ENCODE data around the gene FZR1.

Gene FZR1

DNA sequence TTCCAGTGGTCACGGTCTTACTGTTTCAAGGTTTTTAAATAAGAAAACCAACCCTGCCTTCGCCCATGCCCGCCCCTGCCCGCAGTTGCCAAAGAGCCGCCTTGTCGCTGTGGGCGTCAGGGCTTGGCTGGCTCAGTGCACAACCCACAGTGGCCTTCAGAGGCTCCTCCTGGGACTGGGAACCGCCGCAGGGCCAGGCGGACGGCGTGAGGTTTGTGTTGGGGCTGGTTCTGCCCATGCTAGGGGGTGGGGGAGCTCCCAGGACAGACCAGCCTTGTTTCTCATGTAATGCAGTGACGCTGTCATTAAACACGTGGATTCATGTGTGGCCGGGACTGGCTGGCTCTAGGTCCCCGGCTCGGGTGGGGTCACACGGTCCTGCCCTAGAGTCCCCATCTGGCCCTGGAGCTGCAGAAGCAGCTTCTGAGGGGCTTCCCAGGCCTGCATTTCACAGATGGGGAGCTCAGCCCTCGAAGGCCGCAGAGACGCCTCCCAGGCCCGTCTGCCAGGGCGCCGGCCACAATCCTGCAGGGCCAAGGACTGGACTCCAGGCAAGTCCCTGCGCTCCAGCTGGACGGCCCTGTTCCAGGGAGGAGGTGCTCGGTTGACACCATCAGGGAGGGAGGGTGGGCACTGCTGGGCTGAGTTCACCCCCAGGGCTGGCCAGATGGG, 30.5 kb downstream of the FZR1 start:
- CTCF ChIA-PET: interaction anchor here (0.9 kb wide), 1 partner anchor 19 kb away, joined by 3 read pairs; no protein-coding TSS in a partner anchor

DNA sequence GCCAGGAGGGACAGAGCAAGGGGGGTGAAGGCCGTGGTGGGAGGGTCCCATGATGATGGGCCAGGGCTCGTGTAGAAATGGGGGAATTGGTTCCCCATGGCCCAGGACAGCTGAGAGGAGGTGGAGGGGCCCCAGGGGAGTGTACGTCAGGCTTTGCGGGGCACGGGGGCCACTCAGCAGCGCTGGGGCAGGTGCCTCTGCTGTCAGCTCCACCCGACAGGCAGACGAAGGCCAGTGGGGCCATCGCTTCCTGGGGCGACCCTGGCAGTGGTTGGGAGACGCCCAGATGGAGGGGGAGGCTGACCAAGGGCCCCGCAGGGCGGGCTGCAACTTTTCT, 31.0 kb downstream of the FZR1 start:
- peaks cover 0 to 4% (median 0%) of the 10 kb centered on the region in 4 experiments for H3K4me1 ChIP-seq (ENCODE audit: control extremely low read depth in 1 of 4, control insufficient read depth in 4 of 4, insufficient read depth in 4 of 4, low read length in 3 of 4)
- ChIA-PET POLR2A (interaction anchor here (0.9 kb wide), 2 partner anchors 17 to 24 kb away, joined by 3 to 4 read pairs; no protein-coding TSS in a partner anchor), CTCF (interaction anchor here (0.9 kb wide), 1 partner anchor 20 kb away, joined by 3 read pairs; no protein-coding TSS in a partner anchor)
- H3K27ac ChIP-seq (ENCODE audit: insufficient read depth in 1 of 2, low read depth in 1 of 2, low read length in 2 of 2, poor library complexity in 1 of 2, severe bottlenecking in 2 of 2): no peak overlapping the region
- H3K27me3 ChIP-seq (replicated peaks in 2 of 5; ENCODE audit: control insufficient read depth in 4 of 5, insufficient read depth in 5 of 5, low read length in 4 of 5): no peaks in the 10 kb centered on the region
- no peak for DNase-seq
- H3K36me3 ChIP-seq (ENCODE audit: control insufficient read depth in 4 of 4, insufficient read depth in 4 of 4, low read length in 3 of 4): peaks cover 13 to 64% (median 40%) of the 10 kb centered on the region in 4 experiments
- no peaks in the 10 kb centered on the region for H3K9me3 ChIP-seq (ENCODE audit: control extremely low read depth in 1 of 5, control insufficient read depth in 4 of 5, insufficient read depth in 2 of 5, low read depth in 1 of 5, low read length in 4 of 5)
- H3K4me3 ChIP-seq (ENCODE audit: control insufficient read depth in 1 of 7, extremely low read depth in 1 of 7, insufficient read depth in 4 of 7, low read depth in 2 of 7, low read length in 6 of 7): no peak overlapping the region
- 96% methylated on average over 8 of the region's 13 CpGs for WGBS (ENCODE audit: insufficient coverage)

More for the DNA sequence above, 30.5 kb downstream of the FZR1 start:
- H3K27ac ChIP-seq (ENCODE audit: insufficient read depth in 1 of 2, low read depth in 1 of 2, low read length in 2 of 2, poor library complexity in 1 of 2, severe bottlenecking in 2 of 2): no peak overlapping the region
- peaks cover 13 to 69% (median 43%) of the 10 kb centered on the region in 4 experiments for H3K36me3 ChIP-seq (ENCODE audit: control insufficient read depth in 4 of 4, insufficient read depth in 4 of 4, low read length in 3 of 4)
- 96% methylated on average over 27 of the region's 27 CpGs for WGBS (ENCODE audit: insufficient coverage)
- H3K4me1 ChIP-seq (ENCODE audit: control extremely low read depth in 1 of 4, control insufficient read depth in 4 of 4, insufficient read depth in 4 of 4, low read length in 3 of 4): peaks cover 0 to 4% (median 0%) of the 10 kb centered on the region in 4 experiments
- H3K9me3 ChIP-seq (ENCODE audit: control extremely low read depth in 1 of 5, control insufficient read depth in 4 of 5, insufficient read depth in 2 of 5, low read depth in 1 of 5, low read length in 4 of 5): no peaks in the 10 kb centered on the region
- no peak for DNase-seq
- POLR2A ChIA-PET: interaction anchor here (0.9 kb wide), 1 partner anchor 24 kb away, joined by 3 read pairs; no protein-coding TSS in a partner anchor
- H3K4me3 ChIP-seq (ENCODE audit: control insufficient read depth in 1 of 7, extremely low read depth in 1 of 7, insufficient read depth in 4 of 7, low read depth in 2 of 7, low read length in 6 of 7): no peak overlapping the region
- H3K27me3 ChIP-seq (replicated peaks in 2 of 5; ENCODE audit: control insufficient read depth in 4 of 5, insufficient read depth in 5 of 5, low read length in 4 of 5): no peaks in the 10 kb centered on the region

DNA sequence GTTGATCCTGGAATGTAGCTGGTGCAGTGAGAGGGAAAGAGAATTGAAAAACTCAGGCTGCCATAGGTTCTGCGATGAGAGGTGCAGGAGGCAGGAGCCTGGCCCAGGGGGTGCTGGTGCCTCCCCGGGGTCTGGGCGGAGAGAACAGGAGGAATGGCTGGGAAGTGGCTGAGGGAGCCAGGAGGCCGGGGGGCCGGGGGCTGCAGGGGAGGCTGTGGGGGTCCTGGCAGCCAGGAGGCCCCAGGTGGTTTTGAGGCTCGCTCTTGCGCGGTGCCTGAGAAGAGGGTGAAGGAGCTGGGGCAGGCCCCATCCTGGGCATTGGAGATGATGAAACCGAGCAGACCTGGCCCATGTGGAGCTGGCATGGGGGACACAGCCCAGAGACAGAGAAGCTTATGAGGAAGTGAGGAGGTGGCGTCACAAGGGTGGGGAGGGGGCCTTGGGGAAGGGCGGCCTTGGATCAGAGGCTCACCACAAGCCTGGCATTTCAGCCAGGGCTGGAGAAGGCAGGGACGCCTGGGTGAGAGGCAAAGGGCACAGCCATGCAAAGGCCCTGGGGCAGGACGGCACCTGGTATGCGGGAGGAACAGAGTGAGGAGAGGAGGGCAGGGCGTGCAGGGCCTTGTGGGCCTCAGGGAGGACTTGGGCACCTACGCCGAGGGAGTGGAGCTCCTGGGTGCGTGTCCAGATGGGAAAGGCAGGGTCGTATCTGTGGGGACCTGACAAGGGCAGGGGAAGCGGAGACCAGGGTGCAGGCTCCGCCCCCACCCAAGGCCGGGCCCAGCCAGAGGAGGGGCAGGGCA, 31.5 kb downstream of the FZR1 start:
- Histone ChIP-seq H3K27ac (ENCODE audit: insufficient read depth in 1 of 2, low read depth in 1 of 2, low read length in 2 of 2, poor library complexity in 1 of 2, severe bottlenecking in 2 of 2) (no peak overlapping the region), H3K9me3 (ENCODE audit: control extremely low read depth in 1 of 5, control insufficient read depth in 4 of 5, insufficient read depth in 2 of 5, low read depth in 1 of 5, low read length in 4 of 5) (no peaks in the 10 kb centered on the region), H3K4me3 (ENCODE audit: control insufficient read depth in 1 of 7, extremely low read depth in 1 of 7, insufficient read depth in 4 of 7, low read depth in 2 of 7, low read length in 6 of 7) (no peak overlapping the region), H3K27me3 (replicated peaks in 2 of 5; ENCODE audit: control insufficient read depth in 4 of 5, insufficient read depth in 5 of 5, low read length in 4 of 5) (no peaks in the 10 kb centered on the region), H3K4me1 (ENCODE audit: control extremely low read depth in 1 of 4, control insufficient read depth in 4 of 4, insufficient read depth in 4 of 4, low read length in 3 of 4) (peaks cover 0 to 4% (median 0%) of the 10 kb centered on the region in 4 experiments), H3K36me3 (ENCODE audit: control insufficient read depth in 4 of 4, insufficient read depth in 4 of 4, low read length in 3 of 4) (peaks cover 11 to 59% (median 38%) of the 10 kb centered on the region in 4 experiments)
- DNase-seq: peak in 1 of 3 donors; percentile 22
- CTCF ChIA-PET: no interaction called here
- POLR2A ChIA-PET: interaction anchor here (0.9 kb wide), 1 partner anchor 17 kb away, joined by 4 read pairs; no protein-coding TSS in a partner anchor
- 96% methylated on average over 17 of the region's 22 CpGs for WGBS (ENCODE audit: insufficient coverage)

DNA sequence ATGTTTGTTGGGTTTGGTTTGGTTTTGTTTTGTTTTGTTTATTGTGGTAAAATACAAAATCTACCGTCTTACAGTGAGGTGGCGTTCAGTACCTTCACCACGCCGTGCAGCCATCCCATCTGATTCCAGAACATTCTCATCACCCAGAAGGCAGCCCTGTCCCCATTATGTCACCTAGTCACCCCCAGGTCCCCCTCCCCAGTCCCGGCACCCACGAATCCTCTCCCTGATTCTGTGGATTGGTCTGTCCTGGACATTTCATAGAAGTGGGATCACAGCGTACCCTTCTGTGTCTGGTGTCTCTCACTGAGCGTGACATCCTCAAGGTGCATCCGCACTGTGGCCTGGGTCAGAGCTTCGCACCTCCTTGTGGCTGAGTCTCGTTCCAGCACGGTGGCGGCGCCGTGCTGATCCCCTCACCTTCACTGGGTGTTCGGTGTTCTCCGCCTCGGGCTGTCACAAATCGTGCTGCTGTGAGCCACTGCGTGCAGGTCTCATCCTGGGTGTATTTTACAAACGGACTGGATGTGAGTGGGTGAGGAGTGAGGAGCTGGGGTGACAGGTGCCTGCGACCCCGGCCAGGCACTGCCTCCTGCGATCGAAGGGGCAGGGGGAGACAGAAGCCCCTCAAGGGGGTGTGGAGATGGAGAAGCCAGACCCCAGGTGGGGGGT, 32.3 kb downstream of the FZR1 start:
- Histone ChIP-seq H3K4me1 (ENCODE audit: control extremely low read depth in 1 of 4, control insufficient read depth in 4 of 4, insufficient read depth in 4 of 4, low read length in 3 of 4) (peaks cover 0 to 4% (median 0%) of the 10 kb centered on the region in 4 experiments), H3K27ac (ENCODE audit: insufficient read depth in 1 of 2, low read depth in 1 of 2, low read length in 2 of 2, poor library complexity in 1 of 2, severe bottlenecking in 2 of 2) (no peak overlapping the region), H3K9me3 (ENCODE audit: control extremely low read depth in 1 of 5, control insufficient read depth in 4 of 5, insufficient read depth in 2 of 5, low read depth in 1 of 5, low read length in 4 of 5) (no peaks in the 10 kb centered on the region), H3K4me3 (ENCODE audit: control insufficient read depth in 1 of 7, extremely low read depth in 1 of 7, insufficient read depth in 4 of 7, low read depth in 2 of 7, low read length in 6 of 7) (no peak overlapping the region), H3K36me3 (ENCODE audit: control insufficient read depth in 4 of 4, insufficient read depth in 4 of 4, low read length in 3 of 4) (peaks cover 9 to 55% (median 36%) of the 10 kb centered on the region in 4 experiments), H3K27me3 (replicated peaks in 2 of 5; ENCODE audit: control insufficient read depth in 4 of 5, insufficient read depth in 5 of 5, low read length in 4 of 5) (no peaks in the 10 kb centered on the region)
- POLR2A ChIA-PET: no interaction called here
- no peak for DNase-seq
- CTCF ChIA-PET: no interaction called here
- WGBS (ENCODE audit: insufficient coverage): 92% methylated on average over 21 of the region's 25 CpGs

DNA sequence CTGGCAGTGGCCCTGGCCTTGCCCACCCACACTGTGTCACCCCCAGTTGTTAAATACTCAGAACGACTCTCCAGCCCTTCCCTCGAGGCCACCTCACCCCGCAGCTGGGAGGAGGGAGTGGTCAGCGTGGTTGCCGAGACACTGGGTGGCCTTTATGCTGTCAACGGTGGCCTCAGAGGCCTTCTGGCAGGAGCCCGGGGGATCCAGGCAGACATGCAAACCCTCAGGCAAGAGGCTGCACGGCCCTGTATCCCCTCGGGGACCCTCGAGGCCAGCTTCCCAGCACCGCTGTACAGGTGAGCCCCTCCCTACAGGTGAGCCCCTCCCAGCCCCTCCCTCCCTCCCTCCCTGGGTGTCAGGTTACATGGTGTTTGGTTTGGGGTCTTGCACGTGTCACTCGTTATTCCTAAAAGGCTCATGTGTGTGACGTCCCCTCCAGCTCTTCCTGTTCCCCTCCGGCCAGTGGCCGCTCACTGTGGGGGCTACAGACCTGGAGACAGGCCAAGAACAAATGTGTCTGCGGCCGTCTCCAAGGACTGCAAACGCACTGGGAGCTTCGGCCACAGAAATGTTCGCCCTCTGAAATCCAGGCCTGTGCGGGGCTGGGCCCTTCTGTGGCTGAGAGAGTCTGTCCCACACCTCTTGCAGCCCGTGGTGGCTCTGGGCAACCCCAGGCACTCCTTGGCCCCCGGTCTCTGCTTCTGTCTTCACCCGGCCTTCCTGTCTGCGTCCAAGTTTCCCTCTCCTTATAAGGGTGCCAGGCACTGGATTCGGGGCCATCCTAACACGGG, 33.0 kb downstream of the FZR1 start, which contains the start of gene TEKTIP1:
TSS of gene TEKTIP1 (plus strand) at position 210 of the 791 bp plus-strand sequence. CDS start at position 214, 4 bp downstream.
- no peak for DNase-seq
- no peaks in the 10 kb centered on the region for H3K9me3 ChIP-seq (ENCODE audit: control extremely low read depth in 1 of 5, control insufficient read depth in 4 of 5, insufficient read depth in 2 of 5, low read depth in 1 of 5, low read length in 4 of 5)
- no peak within 1 kb of the TSS for H3K27ac ChIP-seq (ENCODE audit: insufficient read depth in 1 of 2, low read depth in 1 of 2, low read length in 2 of 2, poor library complexity in 1 of 2, severe bottlenecking in 2 of 2)
- peaks cover 0 to 4% (median 0%) of the 10 kb centered on the region in 4 experiments for H3K4me1 ChIP-seq (ENCODE audit: control extremely low read depth in 1 of 4, control insufficient read depth in 4 of 4, insufficient read depth in 4 of 4, low read length in 3 of 4)
- H3K27me3 ChIP-seq (replicated peaks in 2 of 5; ENCODE audit: control insufficient read depth in 4 of 5, insufficient read depth in 5 of 5, low read length in 4 of 5): no peaks in the 10 kb centered on the region
- no peak within 1 kb of the TSS for H3K4me3 ChIP-seq (ENCODE audit: control insufficient read depth in 1 of 7, extremely low read depth in 1 of 7, insufficient read depth in 4 of 7, low read depth in 2 of 7, low read length in 6 of 7)
- CTCF ChIA-PET: interaction anchor here (0.8 kb wide), 1 partner anchor 54 kb away, joined by 3 read pairs; no protein-coding TSS in a partner anchor
- peaks cover 8 to 54% (median 38%) of the 10 kb centered on the region in 4 experiments for H3K36me3 ChIP-seq (ENCODE audit: control insufficient read depth in 4 of 4, insufficient read depth in 4 of 4, low read length in 3 of 4)
- POLR2A ChIA-PET: no interaction called here
- WGBS (ENCODE audit: insufficient coverage): 87% methylated on average over 25 of the region's 28 CpGs

DNA sequence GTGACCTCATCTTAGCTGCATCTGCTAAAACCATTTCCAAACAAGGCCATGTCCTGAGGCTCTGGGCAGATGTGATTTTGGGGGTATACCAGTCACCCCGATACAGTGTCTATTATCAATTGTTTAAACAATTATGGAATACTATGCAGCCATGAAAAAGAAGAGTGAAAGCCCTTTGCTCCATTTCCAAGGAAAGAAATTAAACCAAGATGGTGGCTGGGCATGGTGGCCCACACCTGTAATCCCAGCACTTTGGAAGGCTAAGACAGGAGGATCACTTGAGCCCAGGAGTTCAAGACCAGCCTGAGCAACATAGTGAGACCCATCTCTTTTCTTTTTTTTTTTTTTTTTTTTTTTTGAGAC, 33.6 kb downstream of the FZR1 start:
- H3K9me3 ChIP-seq (ENCODE audit: control extremely low read depth in 1 of 5, control insufficient read depth in 4 of 5, insufficient read depth in 2 of 5, low read depth in 1 of 5, low read length in 4 of 5): no peaks in the 10 kb centered on the region
- no CpG with 5 or more reads among the region's 1 CpG for WGBS (ENCODE audit: insufficient coverage)
- no peak overlapping the region for H3K27ac ChIP-seq (ENCODE audit: insufficient read depth in 1 of 2, low read depth in 1 of 2, low read length in 2 of 2, poor library complexity in 1 of 2, severe bottlenecking in 2 of 2)
- POLR2A ChIA-PET: no interaction called here
- peaks cover 0 to 4% (median 0%) of the 10 kb centered on the region in 4 experiments for H3K4me1 ChIP-seq (ENCODE audit: control extremely low read depth in 1 of 4, control insufficient read depth in 4 of 4, insufficient read depth in 4 of 4, low read length in 3 of 4)
- CTCF ChIA-PET: interaction anchor here (0.8 kb wide), 1 partner anchor 55 kb away, joined by 3 read pairs; no protein-coding TSS in a partner anchor
- peaks cover 3 to 54% (median 37%) of the 10 kb centered on the region in 4 experiments for H3K36me3 ChIP-seq (ENCODE audit: control insufficient read depth in 4 of 4, insufficient read depth in 4 of 4, low read length in 3 of 4)
- no peak for DNase-seq
- no peak overlapping the region for H3K4me3 ChIP-seq (ENCODE audit: control insufficient read depth in 1 of 7, extremely low read depth in 1 of 7, insufficient read depth in 4 of 7, low read depth in 2 of 7, low read length in 6 of 7)
- H3K27me3 ChIP-seq (replicated peaks in 2 of 5; ENCODE audit: control insufficient read depth in 4 of 5, insufficient read depth in 5 of 5, low read length in 4 of 5): no peaks in the 10 kb centered on the region
